Measurements from ENCODE around the gene RPS15A.
"Not testable (repeated sequence)": the region's sequence is repeated elsewhere in the genome, so short reads cannot be mapped to it uniquely, and the experiment has no call there.

RPS15A gene

GRCh38 chr16:18792836-18793433 is 2.8 kb upstream of the RPS15A start:
- DNase-seq, result no peak

GRCh38 chr16:18789515-18789849 is 652 bp downstream of the RPS15A start:
- no peak for DNase-seq

- no peak for DNase-seq
Measured at GRCh38 chr16:18788828-18789514, 1.2 kb downstream of the RPS15A start.

GRCh38 chr16:18784917-18785623 is 5.1 kb downstream of the RPS15A start:
- no peak for DNase-seq

GRCh38 chr16:18783430-18784341 is 6.4 kb downstream of the RPS15A start:
- no peak for DNase-seq

GRCh38 chr16:18782697-18783429 is 7.3 kb downstream of the RPS15A start:
- peak; percentile 37 for DNase-seq

- not testable (repeated sequence) for DNase-seq
Measured at GRCh38 chr16:18781232-18781631, 8.9 kb downstream of the RPS15A start.

GRCh38 chr16:18780460-18781026 is 9.6 kb downstream of the RPS15A start:
- not testable (repeated sequence) for DNase-seq

GRCh38 chr16:18777664-18778063 is 12.5 kb downstream of the RPS15A start:
- not testable (repeated sequence) for DNase-seq

- not testable (repeated sequence) for DNase-seq
Measured at GRCh38 chr16:18776334-18776733, 13.8 kb downstream of the RPS15A start.

- not testable (repeated sequence) for DNase-seq
Measured at GRCh38 chr16:18774651-18775050, 15.5 kb downstream of the RPS15A start.

GRCh38 chr16:18772171-18772570 is 18.0 kb downstream of the RPS15A start:
- not testable (repeated sequence) for DNase-seq

- not testable (repeated sequence) for DNase-seq
Measured at GRCh38 chr16:18770336-18770962, 19.7 kb downstream of the RPS15A start.

GRCh38 chr16:18767217-18767616 is 22.9 kb downstream of the RPS15A start:
- peak; percentile 29 for DNase-seq

GRCh38 chr16:18762713-18763112 is 27.4 kb downstream of the RPS15A start:
- DNase-seq, result not testable (repeated sequence)

GRCh38 chr16:18759598-18760520 is 30.3 kb downstream of the RPS15A start:
- peak; percentile 60 for DNase-seq

GRCh38 chr16:18757960-18758660 is 32.0 kb downstream of the RPS15A start:
- not testable (repeated sequence) for DNase-seq

- not testable (repeated sequence) for DNase-seq
Measured at GRCh38 chr16:18756639-18757038, 33.5 kb downstream of the RPS15A start.

- not testable (repeated sequence) for DNase-seq
Measured at GRCh38 chr16:18742870-18743269, 47.3 kb downstream of the RPS15A start.

Measured in activated CD4-positive, alpha-beta T cell treated with anti-CD3 and anti-CD28 coated beads for 48 hours (primary cell).